CD1c-positive myeloid dendritic cell (primary cell): ENCODE measurements around the gene BAIAP2.

Source experiments
- DNase-seq: peaks from one replicate; pipeline ENCODE4 v3.0.0-alpha.2; 2016; ENCODE audit errors: extremely low spot score

BAIAP2 gene

GRCh38 chr17:81110488-81111040 lies 75.6 kb downstream of the BAIAP2 start:
- DNase-seq: no peak

- no peak for DNase-seq
Observed at GRCh38 chr17:81111066-81111465, 76.1 kb downstream of the BAIAP2 start.

GRCh38 chr17:81112450-81112849 lies 77.5 kb downstream of the BAIAP2 start:
- DNase-seq: no peak

GRCh38 chr17:81113158-81113724 lies 78.3 kb downstream of the BAIAP2 start:
- DNase-seq: no peak

- DNase-seq: no peak
Observed at GRCh38 chr17:81114351-81115093, 79.6 kb downstream of the BAIAP2 start.

GRCh38 chr17:81115219-81115618 lies 80.3 kb downstream of the BAIAP2 start:
- DNase-seq: no peak

- no peak for DNase-seq
Observed at GRCh38 chr17:81115749-81116464, 81.0 kb downstream of the BAIAP2 start.

- no peak for DNase-seq
Observed at GRCh38 chr17:81116704-81117103, 81.8 kb downstream of the BAIAP2 start.

GRCh38 chr17:81117672-81118198 lies 82.8 kb downstream of the BAIAP2 start:
- DNase-seq: no peak

- DNase-seq: peak; percentile 35
Observed at GRCh38 chr17:81118308-81119221, 83.6 kb downstream of the BAIAP2 start.

- DNase-seq: peak; percentile 92
Observed at GRCh38 chr17:81119223-81120148, 84.5 kb downstream of the BAIAP2 start.

- no peak for DNase-seq
Observed at GRCh38 chr17:81120149-81120484, 85.2 kb downstream of the BAIAP2 start.

- DNase-seq: no peak
Observed at GRCh38 chr17:81120695-81121621, 86.0 kb downstream of the BAIAP2 start.

GRCh38 chr17:81121841-81122733 lies 87.1 kb downstream of the BAIAP2 start:
- no peak for DNase-seq

GRCh38 chr17:81123052-81124048 lies 88.4 kb downstream of the BAIAP2 start:
- no peak for DNase-seq

- DNase-seq: no peak
Observed at GRCh38 chr17:81124377-81124776, 89.4 kb downstream of the BAIAP2 start.

GRCh38 chr17:81125573-81126081 lies 90.7 kb downstream of the BAIAP2 start:
- DNase-seq: no peak
